GM21576 (cell line): Measurements from ENCODE around the gene HJURP.

Source experiments
- ATAC-seq: cut with Tn5 transposase; IDR thresholded peaks from one replicate; pipeline ENCODE4 v1.9.1; 2021; ENCODE audit warnings: mild to moderate bottlenecking, moderate library complexity; ENCODE audit not compliant: unreplicated experiment

HJURP gene

GRCh38 chr2:233831011-233831721 lies 23.2 kb downstream of the HJURP start:
- no peak for ATAC-seq

DNA sequence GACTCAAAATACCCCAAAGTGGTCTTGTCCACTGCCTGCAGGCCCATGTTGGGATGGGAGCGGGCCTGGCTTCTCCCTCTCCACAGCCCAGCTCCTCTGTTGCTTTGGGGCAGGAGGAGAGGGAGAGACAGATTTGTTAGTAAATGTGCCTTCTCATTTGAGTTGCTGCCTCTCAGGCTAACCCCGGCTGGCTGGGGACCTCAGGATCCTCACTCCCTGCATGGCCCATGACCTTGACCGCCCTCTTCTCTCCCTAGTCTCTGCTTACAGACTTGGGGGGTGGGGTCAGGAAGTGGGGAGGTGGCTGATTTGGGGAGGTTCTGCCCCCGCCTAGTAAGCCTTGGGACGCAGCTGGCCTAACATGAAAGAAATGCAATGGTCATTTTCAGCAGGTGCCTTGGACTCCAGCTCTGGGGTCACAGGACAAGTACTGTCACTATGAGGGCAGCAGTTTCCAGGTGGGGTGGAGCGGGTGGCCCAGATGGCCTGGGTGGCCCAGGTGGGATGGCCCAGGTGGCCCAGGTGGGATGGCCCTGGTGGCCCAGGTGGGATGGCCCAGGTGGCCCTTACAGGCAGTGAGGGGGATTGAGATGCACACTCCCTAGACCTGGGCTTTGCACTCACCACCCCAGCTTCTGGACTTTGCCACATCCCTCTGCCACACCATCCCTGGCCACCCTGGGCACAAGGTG lies 24.1 kb downstream of the HJURP start:
- ATAC-seq: no peak

DNA sequence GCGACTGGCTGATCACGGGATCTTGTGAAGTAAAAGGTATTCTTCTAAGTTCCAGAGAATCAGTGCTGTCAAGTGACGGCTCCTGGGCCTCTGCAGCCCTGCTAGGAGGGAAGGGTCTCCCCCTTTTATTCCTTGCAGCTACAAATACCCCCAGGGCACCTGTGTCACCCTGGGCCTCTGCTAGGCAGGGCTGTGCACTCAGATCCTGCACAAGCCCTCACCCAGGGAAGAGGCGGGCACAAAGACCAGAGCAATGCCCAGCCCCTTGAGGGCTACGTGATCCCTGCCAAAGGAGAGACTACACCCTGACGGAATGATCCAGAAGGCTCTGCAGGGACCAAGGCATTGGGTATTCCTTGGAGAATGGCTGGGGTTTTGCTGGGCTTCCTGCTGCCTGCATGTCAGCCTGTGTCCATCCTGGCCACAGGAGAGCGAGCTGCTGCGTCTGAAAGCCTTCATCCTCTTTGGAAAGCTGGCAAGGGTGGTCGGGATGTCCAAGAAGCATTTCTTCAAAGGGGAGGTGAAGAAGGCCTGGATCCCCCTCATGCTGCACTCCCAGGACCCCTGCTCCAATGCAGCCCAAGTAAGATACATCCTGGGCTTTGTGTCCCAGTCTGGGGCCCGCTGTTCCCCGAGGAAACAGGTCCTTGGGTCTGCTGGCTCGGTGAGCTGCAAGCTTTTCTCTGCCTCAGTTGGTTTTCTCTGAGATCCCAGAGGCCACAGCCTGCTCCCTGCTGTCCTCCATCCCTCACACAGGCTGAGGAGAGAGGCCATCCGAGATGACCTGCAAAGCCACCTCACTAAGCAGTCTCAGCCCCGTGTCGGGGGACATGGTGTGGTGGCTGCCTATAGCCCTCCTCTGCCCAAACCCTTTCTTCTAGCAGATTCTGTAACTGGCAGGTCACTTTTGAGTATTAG lies 24.9 kb downstream of the HJURP start:
- no peak for ATAC-seq

DNA sequence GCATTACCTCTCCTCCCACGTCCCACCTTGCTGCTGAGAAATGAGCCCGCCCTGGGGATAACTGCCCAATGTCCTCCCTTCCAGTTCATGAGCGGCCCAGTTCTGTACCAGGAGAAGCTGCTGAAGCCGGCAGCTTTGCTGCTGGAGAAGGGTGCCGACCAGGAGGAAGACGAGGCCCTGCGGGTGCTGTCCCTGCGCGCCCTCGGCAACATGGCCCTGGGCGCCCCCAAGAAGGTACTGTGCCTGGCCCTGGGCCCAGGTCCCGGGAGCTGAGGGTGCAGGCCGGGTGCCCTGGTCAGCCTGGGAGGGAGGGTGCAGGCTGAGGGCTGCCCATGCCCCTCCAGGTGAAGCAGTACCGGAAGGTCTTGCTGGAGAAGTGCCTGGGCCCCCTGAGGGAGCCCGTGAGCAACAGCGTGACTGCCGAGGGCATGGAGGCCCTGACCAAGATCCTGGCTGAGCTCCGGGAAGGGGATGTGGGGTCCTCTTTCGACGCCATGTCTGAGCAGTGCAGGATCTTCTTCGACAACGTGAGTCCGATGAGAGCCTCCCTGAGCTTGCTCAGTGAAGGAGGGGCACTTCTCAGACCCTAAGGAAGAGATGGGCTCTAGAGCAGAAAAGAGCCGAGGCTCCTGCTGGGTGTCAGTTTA lies 25.7 kb downstream of the HJURP start:
- ATAC-seq: no peak

DNA sequence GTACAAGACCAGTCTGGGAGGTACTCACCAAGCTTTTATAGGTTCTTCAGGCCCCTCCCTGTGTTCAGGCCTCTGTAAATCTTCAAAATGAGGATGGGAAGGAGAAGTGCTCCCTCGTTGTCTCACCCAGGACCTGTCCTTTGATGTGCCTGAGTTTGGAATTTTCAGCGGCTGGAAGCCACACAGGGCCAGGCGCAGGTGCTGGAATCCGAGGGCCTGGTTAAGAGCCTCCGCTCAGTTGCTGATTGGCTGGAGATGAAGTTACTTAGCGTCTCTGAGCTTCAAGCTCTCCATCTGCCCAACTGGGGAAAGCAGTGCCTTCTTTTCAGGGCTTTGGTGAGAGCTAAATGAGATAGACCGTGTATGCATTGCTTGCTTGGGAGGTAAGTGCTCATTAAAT lies 30.0 kb downstream of the HJURP start:
- no peak for ATAC-seq

DNA sequence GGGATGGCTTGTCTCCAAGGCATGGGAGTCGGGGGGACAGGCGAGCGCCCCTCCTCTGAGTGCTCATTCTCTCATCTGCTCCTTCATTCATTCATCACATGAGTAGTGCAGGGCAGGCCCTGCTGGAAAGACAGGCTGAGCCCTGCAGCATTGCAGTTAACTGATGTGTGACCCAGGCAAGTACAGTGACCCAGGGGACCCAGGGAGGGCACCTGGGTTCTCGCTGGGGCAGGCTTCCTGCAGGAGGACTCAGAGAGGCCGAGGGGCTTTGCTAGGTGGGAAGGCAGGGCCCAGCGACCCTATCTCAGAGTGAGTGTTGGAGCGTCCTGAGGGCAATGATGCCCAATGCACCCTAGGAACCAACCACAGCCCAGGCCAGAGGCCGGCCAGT lies 30.6 kb downstream of the HJURP start:
- ATAC-seq: no peak

DNA sequence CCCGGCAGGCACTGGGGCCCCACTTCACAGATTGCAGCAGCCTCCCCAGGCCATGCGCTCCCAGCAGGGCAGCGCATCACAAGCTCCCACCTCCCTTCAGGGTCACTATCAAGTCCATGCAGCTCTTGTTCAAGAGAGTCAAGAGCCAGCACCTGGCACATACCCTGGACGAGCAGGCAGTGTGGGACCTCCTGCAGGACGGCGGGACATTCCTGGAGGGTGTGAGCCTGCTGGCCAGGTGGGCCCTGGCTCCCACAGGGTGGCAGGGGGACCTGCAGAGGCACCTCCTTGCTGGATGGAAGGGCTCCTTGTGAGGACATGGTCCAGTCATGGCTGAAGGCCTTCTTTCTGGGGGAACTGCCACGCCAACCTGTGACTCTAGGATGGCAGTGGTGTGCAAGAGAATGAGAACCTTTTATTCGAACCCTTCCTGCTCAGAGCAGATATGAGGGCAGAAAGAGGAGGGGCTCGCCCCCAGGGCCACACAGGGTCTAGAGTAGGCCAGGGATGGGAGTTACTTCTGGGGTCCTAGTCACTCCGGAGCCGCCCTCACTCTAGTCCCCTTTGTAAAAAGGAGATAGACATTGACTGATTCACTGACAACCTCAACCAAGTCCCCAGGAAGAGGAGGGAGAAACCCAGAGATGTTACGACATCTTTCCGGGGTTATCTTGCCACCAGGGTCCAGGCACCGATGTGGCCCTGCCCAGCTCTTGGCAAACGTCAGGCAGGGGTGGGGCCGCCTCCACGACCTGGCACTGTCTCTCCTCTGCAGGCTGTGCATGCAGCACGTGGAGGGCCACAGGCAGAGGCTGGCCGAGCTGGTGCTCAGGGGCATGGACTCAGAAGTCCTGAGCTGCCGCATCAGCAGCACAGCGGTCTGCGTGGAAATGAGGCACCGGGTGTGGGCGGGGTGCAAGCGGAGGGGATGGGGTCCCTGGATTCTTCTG lies 31.3 kb downstream of the HJURP start:
- ATAC-seq: no peak

DNA sequence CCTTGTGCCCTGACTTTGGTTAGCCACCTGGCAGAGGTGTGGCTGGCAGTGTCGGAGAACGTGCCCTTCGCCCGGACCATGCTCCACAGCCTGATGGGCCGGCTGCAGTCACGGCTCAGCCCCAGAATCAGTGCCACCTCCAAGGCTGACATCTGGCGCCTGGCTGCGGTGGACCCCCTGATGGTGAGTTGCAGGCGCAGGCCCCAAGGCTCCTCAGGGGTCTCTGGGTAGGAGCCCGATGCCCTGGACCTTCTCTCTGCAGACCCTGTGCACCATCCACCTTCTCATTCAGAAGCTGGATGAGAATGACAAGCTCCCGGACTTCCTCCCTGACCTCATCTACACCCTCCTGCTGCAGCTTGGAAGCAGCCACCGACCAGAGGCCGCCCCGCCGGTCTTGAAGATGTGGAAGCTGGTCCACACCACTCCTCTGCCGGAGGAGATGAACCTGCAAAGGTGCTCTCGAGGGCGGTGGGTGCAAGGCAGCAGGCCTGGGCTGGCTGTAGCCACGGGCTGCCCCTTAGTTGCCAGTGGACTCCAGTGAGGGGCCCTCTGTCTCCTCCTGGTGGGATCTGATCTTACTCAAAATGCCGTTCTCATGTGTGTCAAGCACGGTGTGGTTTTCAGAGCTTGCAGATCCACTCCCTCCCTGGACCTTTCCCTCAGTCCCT lies 32.1 kb downstream of the HJURP start:
- no peak for ATAC-seq

- no peak for ATAC-seq
Observed at GRCh38 chr2:233821709-233822100, 32.6 kb downstream of the HJURP start.

DNA sequence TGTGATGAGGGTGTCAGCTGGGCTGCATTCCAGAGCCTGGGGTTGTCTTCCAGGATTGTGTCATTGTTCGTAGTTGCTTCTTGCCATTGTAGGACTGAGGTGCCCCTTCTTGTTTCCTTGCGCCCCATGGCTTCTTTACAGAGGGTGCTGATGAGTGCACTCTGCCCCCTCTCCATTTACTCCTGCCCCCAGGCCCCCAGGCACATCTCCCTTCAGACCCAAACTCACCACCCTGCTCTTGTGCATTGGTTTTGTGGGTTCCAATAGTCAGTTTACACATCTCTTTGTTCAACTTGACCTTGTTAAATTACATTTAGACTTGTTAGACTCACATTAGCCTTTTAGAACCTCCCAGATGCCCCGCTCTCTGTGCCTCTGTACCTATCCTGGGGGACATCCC lies 33.1 kb downstream of the HJURP start:
- ATAC-seq: no peak

DNA sequence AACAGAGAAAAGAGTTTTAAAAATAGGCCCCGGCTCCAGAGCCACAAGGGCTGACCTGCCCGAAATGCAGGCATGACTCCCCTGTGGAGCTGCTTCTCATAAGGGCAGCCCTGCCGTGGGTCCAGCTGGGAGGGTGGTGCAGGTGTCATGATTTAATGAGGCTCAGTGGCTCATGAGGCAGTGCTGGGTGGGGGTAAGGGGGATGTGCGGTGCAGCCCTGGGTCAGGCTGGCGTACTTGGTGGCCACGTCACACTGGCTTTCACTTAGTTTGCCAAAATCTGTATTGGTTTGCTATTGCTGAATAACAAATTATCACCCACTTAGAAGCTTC lies 33.6 kb downstream of the HJURP start:
- ATAC-seq: no peak

- ATAC-seq: no peak
Observed at GRCh38 chr2:233819884-233820773, 34.2 kb downstream of the HJURP start.

- no peak for ATAC-seq
Observed at GRCh38 chr2:233818639-233819621, 35.4 kb downstream of the HJURP start.

- ATAC-seq: no peak
Observed at GRCh38 chr2:233817995-233818638, 36.2 kb downstream of the HJURP start.

GRCh38 chr2:233817361-233817911 lies 36.9 kb downstream of the HJURP start:
- ATAC-seq: no peak

GRCh38 chr2:233816771-233817170 lies 37.6 kb downstream of the HJURP start:
- no peak for ATAC-seq

DNA sequence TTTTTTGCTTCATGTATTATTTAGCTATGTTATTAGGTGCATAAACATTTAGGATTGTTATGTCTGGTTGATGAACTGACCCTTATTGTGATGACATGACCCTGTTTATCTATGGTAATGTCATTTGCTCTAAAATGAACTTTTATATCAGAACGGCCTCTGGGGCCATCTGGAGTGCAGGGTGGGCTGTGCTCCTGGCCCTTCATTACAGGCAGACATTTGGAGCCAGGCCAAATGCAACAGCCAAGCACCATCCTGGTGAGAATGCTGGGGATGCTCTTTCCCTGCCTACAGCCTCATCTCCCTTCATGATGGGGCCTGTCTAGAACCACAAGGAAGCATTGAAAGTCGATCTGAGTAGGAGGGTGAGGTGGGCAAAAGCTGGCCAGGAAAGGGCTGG lies 38.0 kb downstream of the HJURP start:
- no peak for ATAC-seq
